Heart left ventricle (tissue), 13 donors: Measurements from ENCODE around the gene CLSTN3.

Source experiments
- CTCF ChIP-seq, 12 donors: fragments of 200-600 bp; sonication (generic) in 4 of 12; IDR thresholded peaks; one replicate each; pipeline versions ENCODE4 v1.5.0 to v1.8.0; 2018 to 2022; ENCODE audit warnings: antibody characterized with exemption in 12 of 12, mild to moderate bottlenecking in 5 of 12
- POLR2A ChIP-seq, 2 donors: fragments of 450-650 bp; IDR thresholded peaks; one replicate each; pipeline ENCODE4 v1.6.1; 2017; ENCODE audit warnings: antibody characterized with exemption in 2 of 2, mild to moderate bottlenecking in 2 of 2, moderate library complexity in 2 of 2
- donor health status: ischemic (EF 13 %, LVEDD 7.1; RV severe dilation, severe dysfunction).
- donor health status: DM: no; HTN: yes; CAD: no.
- donor health status: DM: no; HTN: no; CAD: no.
- donor health status: ischemic (EF 25% LVEDD 6.9; RV normal size, moderate dysfunction).
- donor health status: ischemic (EF 25% LVEDD 5.7; RV mildly dilated, moderate dysfunction).
- donor health status: ischemic (EF 35%, LVEDD 5.7; RV mildly dilated, moderate dysfunction).
- donor health status: nonischemic (EF 11% LVEDD 7.7; RV severe dilation, severe dysfunction).
- donor health status: DM: yes; HTN: yes; CAD: no.
- donor health status: PGD.
- donor health status: ischemic (EF 29% LVEDD 5.4; RV normal size, mild dysfunction).
- donor health status: nonischemic (EF 23%, LVEDD 6.1; RV moderate dilation, normal function).

DNA sequence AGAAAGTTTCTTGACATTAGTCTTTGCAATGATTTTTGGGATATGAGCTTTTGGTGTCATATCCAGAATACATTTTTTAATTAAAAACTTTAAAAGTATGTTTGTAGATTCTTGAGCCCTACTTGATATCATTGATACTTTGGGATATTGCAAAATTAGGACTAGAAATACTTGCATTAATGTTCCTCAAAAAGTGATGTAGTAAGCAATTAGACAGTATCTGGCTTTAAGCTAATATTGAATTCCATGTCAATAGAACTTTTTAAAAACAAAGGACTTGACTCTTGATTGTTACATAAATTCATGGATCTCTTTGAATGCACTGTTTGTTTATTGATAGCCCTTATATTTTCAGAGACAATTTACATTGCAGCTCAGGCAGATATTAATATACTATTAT, 74.9 kb downstream of the CLSTN3 start:
- TF ChIP-seq CTCF (IDR thresholded peaks at IDR 0.05) (no peak), POLR2A (IDR thresholded peaks at IDR 0.05) (no peak)
